Measurements from ENCODE around the gene GRIN2A. TPM values are rescaled to one million over a fixed set of nuclear protein-coding genes. Genes with fewer than 3 reads are reported as not detected.

Gene GRIN2A
- total and polyA plus RNA-seq, 5 donors = 2.1 to 7.6 (median 4.5) TPM

DNA sequence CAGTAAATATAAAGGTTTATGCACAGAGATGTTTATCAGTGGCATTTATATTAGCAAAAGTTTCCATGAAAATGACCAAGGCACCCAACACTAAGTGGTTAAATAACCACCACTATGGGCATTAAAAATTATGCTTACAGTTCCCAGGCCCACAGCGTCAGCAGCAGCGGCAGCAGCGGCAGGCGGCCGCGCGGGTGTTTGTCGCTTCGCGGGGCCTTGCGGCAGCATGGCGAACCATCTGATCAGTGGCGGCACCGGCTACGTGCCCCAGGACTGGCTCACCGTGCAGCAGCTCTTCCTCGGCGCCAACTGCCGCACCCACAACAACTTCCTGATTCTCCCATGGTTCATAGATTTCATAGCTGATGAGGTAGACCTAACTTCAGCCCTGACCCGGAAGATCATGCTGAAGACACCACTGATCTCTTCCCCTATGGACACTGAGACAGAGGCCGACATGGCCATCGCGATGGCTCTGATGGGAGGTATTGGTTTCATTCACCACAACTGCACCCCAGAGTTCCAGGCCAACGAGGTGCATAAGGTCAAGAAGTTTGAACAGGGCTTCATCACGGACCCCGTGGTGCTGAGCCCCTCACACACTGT lies 71.0 kb downstream of the GRIN2A start:
- ATAC-seq (no peak), DNase-seq (no peak)
- Histone ChIP-seq H3K4me3 (ENCODE audit: low read length) (no peak overlapping the region), H3K27ac (ENCODE audit: low read length) (no peak overlapping the region), H3K27me3 (ENCODE audit: control insufficient read depth, insufficient read depth) (no peaks in the 10 kb centered on the region), H3K9me3 (ENCODE audit: control insufficient read depth, low read length) (no peaks in the 10 kb centered on the region), H3K4me1 (ENCODE audit: control insufficient read depth, insufficient read depth, low read length) (no peaks in the 10 kb centered on the region)
- WGBS = 95% methylated on average over 26 of the region's 26 CpGs
- intact Hi-C loops (cut with DNase I) = no loop called here

- Histone ChIP-seq H3K4me3 (ENCODE audit: low read length) (no peak overlapping the region), H3K9me3 (ENCODE audit: control insufficient read depth, low read length) (no peaks in the 10 kb centered on the region), H3K27ac (ENCODE audit: low read length) (no peak overlapping the region), H3K4me1 (ENCODE audit: control insufficient read depth, insufficient read depth, low read length) (no peaks in the 10 kb centered on the region), H3K27me3 (ENCODE audit: control insufficient read depth, insufficient read depth) (no peaks in the 10 kb centered on the region)
- DNase-seq (no peak), ATAC-seq (no peak)
- WGBS = 30% methylated on average over 4 of the region's 4 CpGs
- intact Hi-C loops (cut with DNase I) = no loop called here
These were observed 71.7 kb downstream of the GRIN2A start for GRCh38 chr16:10110552-10110951.

GRCh38 chr16:10107081-10107480 lies 75.1 kb downstream of the GRIN2A start:
- no peaks in the 10 kb centered on the region for H3K9me3 ChIP-seq (ENCODE audit: control insufficient read depth, low read length)
- H3K27ac ChIP-seq (ENCODE audit: low read length) = no peak overlapping the region
- ATAC-seq = no peak
- WGBS = 86% methylated on average over 1 of the region's 1 CpG
- H3K27me3 ChIP-seq (ENCODE audit: control insufficient read depth, insufficient read depth) = no peaks in the 10 kb centered on the region
- no peak for DNase-seq
- intact Hi-C loops (cut with DNase I) = no loop called here
- no peak overlapping the region for H3K4me3 ChIP-seq (ENCODE audit: low read length)
- no peaks in the 10 kb centered on the region for H3K4me1 ChIP-seq (ENCODE audit: control insufficient read depth, insufficient read depth, low read length)

DNA sequence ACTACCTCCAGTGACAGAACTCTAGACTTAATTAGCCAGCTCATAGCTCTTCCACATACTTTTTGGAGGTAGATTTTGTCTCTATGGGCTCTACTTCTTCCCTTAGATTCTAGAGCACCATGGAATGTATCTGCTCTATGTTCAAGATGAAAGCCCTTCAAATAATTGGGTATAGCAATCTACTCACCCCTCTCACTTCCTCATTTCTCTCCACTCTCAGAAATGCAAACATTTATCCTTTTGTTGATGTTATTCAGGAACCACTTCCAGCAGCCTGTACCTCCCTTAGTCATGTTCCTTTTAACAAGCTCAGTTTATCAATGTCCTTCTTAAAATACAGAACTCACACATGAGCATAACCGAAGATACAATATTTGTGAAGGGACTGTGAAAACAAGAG lies 78.5 kb downstream of the GRIN2A start:
- intact Hi-C loops (cut with DNase I) = no loop called here
- Histone ChIP-seq H3K4me3 (ENCODE audit: low read length) (no peak overlapping the region), H3K27ac (ENCODE audit: low read length) (no peak overlapping the region), H3K4me1 (ENCODE audit: control insufficient read depth, insufficient read depth, low read length) (no peaks in the 10 kb centered on the region), H3K9me3 (ENCODE audit: control insufficient read depth, low read length) (no peaks in the 10 kb centered on the region), H3K27me3 (ENCODE audit: control insufficient read depth, insufficient read depth) (no peaks in the 10 kb centered on the region)
- no peak for ATAC-seq
- DNase-seq = no peak
- WGBS = 84% methylated on average over 1 of the region's 1 CpG

DNA sequence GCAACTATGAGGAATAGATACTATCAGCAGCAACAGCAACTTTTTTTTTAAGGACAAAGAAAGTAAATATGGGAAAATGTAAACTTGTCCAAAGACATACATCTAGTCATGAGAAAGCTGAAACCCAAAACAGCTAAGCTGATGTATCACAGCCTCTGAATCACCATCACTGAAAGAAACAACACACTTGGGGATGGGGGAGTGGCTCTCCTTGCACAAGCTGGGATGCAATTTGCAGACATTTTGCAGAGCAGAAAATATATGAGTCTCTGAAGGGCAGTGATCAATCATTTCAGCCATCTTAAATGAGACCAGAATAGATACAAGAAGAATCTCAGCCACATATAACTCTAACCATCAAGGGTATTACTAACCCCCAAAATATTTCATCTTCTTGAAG lies 79.1 kb downstream of the GRIN2A start:
- DNase-seq = no peak
- Histone ChIP-seq H3K9me3 (ENCODE audit: control insufficient read depth, low read length) (no peaks in the 10 kb centered on the region), H3K27ac (ENCODE audit: low read length) (no peak overlapping the region), H3K4me3 (ENCODE audit: low read length) (no peak overlapping the region), H3K4me1 (ENCODE audit: control insufficient read depth, insufficient read depth, low read length) (no peaks in the 10 kb centered on the region), H3K27me3 (ENCODE audit: control insufficient read depth, insufficient read depth) (no peaks in the 10 kb centered on the region)
- intact Hi-C loops (cut with DNase I) = no loop called here
- no peak for ATAC-seq

GRCh38 chr16:10100829-10101228 lies 81.4 kb downstream of the GRIN2A start:
- WGBS = 65% methylated on average over 4 of the region's 4 CpGs
- H3K27me3 ChIP-seq (ENCODE audit: control insufficient read depth, insufficient read depth) = no peaks in the 10 kb centered on the region
- H3K27ac ChIP-seq (ENCODE audit: low read length) = no peak overlapping the region
- DNase-seq (no peak), ATAC-seq (no peak)
- H3K4me1 ChIP-seq (ENCODE audit: control insufficient read depth, insufficient read depth, low read length) = no peaks in the 10 kb centered on the region
- intact Hi-C loops (cut with DNase I) = no loop called here
- no peak overlapping the region for H3K4me3 ChIP-seq (ENCODE audit: low read length)
- no peaks in the 10 kb centered on the region for H3K9me3 ChIP-seq (ENCODE audit: control insufficient read depth, low read length)

DNA sequence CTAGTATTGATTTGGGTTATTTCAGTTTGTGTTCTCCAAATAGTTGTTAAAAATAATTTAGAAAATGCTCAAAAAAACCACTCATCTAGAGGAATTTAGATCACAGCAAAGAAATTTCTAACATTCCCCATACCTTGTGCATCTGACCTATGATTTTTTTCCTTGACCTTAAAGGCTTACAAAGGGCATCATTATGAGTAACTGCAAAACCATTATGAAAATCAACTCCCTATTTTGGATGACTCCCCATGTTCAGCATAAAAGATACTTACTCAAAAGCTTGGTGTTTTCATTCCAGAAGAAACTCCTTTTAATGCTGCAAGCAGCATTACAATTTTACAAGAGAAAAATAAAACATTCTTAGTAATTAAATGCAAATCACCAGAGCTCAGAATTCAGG lies 83.2 kb downstream of the GRIN2A start:
- Histone ChIP-seq H3K4me1 (ENCODE audit: control insufficient read depth, insufficient read depth, low read length) (no peaks in the 10 kb centered on the region), H3K4me3 (ENCODE audit: low read length) (no peak overlapping the region), H3K9me3 (ENCODE audit: control insufficient read depth, low read length) (no peaks in the 10 kb centered on the region), H3K27me3 (ENCODE audit: control insufficient read depth, insufficient read depth) (no peaks in the 10 kb centered on the region), H3K27ac (ENCODE audit: low read length) (no peak overlapping the region)
- DNase-seq (no peak), ATAC-seq (no peak)
- intact Hi-C loops (cut with DNase I) = no loop called here

DNA sequence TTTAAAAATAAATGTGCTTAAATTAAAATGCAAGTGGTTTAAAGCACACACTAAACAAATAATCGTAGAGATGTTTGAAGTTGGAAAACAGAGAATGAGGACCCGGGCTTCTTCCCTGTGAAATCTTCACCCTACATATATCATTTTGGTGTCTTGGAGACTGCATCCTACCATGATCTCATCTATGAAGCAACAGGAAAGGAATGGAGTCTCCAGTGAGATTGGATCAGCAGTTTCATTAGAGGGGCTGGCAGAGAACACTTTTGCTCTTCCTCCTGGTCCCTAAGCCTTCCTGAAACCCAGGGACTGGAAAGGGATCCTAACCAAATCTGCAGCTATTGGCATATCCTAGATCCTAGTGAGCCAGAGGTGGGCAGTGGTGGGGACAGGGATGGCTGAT lies 85.0 kb downstream of the GRIN2A start:
- DNase-seq (no peak), ATAC-seq (no peak)
- WGBS = 60% methylated on average over 2 of the region's 2 CpGs
- H3K27me3 ChIP-seq (ENCODE audit: control insufficient read depth, insufficient read depth) = no peaks in the 10 kb centered on the region
- no peaks in the 10 kb centered on the region for H3K9me3 ChIP-seq (ENCODE audit: control insufficient read depth, low read length)
- H3K4me1 ChIP-seq (ENCODE audit: control insufficient read depth, insufficient read depth, low read length) = no peaks in the 10 kb centered on the region
- H3K27ac ChIP-seq (ENCODE audit: low read length) = no peak overlapping the region
- no peak overlapping the region for H3K4me3 ChIP-seq (ENCODE audit: low read length)
- intact Hi-C loops (cut with DNase I) = no loop called here

- DNase-seq (no peak), ATAC-seq (no peak)
- intact Hi-C loops (cut with DNase I) = no loop called here
- no peaks in the 10 kb centered on the region for H3K27me3 ChIP-seq (ENCODE audit: control insufficient read depth, insufficient read depth)
- no peak overlapping the region for H3K27ac ChIP-seq (ENCODE audit: low read length)
- H3K4me1 ChIP-seq (ENCODE audit: control insufficient read depth, insufficient read depth, low read length) = no peaks in the 10 kb centered on the region
- no peaks in the 10 kb centered on the region for H3K9me3 ChIP-seq (ENCODE audit: control insufficient read depth, low read length)
- WGBS = 69% methylated on average over 8 of the region's 8 CpGs
- no peak overlapping the region for H3K4me3 ChIP-seq (ENCODE audit: low read length)
These were observed 88.7 kb downstream of the GRIN2A start for GRCh38 chr16:10093576-10093975.

DNA sequence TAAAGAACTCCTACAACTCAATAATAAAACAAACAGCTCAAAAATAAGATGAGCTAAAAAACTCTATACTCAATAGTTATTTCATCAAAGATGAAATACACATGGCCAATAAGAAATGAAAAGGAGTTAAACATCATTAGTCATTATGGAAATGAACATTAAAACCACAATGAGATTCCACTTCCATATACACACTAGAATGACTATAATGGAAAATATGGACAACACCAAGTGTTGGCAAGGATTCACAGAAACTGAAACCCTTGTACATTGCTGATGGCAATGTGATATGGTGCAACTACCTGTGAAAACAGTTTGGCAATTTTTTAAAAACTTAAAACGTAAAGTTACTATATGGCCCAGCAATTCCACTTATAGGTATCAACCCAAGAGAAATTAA lies 91.4 kb downstream of the GRIN2A start:
- DNase-seq (no peak), ATAC-seq (no peak)
- peaks cover 4% of the 10 kb centered on the region for H3K4me1 ChIP-seq (ENCODE audit: control insufficient read depth, insufficient read depth, low read length)
- H3K27me3 ChIP-seq (ENCODE audit: control insufficient read depth, insufficient read depth) = no peaks in the 10 kb centered on the region
- WGBS = 92% methylated on average over 1 of the region's 1 CpG
- H3K4me3 ChIP-seq (ENCODE audit: low read length) = no peak overlapping the region
- intact Hi-C loops (cut with DNase I) = no loop called here
- H3K9me3 ChIP-seq (ENCODE audit: control insufficient read depth, low read length) = no peaks in the 10 kb centered on the region
- no peak overlapping the region for H3K27ac ChIP-seq (ENCODE audit: low read length)

- DNase-seq = peak in 1 of 3 donors; percentile 45
- ATAC-seq = peak; percentile 52 to 73
- no peak overlapping the region for H3K4me3 ChIP-seq (ENCODE audit: low read length)
- H3K9me3 ChIP-seq (ENCODE audit: control insufficient read depth, low read length) = no peaks in the 10 kb centered on the region
- WGBS = 17% methylated on average over 7 of the region's 7 CpGs
- intact Hi-C loops (cut with DNase I) = no loop called here
- H3K27me3 ChIP-seq (ENCODE audit: control insufficient read depth, insufficient read depth) = no peaks in the 10 kb centered on the region
- peak overlapping the region; percentile 65 for H3K27ac ChIP-seq (ENCODE audit: low read length)
- H3K4me1 ChIP-seq (ENCODE audit: control insufficient read depth, insufficient read depth, low read length) = peaks cover 4% of the 10 kb centered on the region
These were observed 93.8 kb downstream of the GRIN2A start for GRCh38 chr16:10088380-10088793.

DNA sequence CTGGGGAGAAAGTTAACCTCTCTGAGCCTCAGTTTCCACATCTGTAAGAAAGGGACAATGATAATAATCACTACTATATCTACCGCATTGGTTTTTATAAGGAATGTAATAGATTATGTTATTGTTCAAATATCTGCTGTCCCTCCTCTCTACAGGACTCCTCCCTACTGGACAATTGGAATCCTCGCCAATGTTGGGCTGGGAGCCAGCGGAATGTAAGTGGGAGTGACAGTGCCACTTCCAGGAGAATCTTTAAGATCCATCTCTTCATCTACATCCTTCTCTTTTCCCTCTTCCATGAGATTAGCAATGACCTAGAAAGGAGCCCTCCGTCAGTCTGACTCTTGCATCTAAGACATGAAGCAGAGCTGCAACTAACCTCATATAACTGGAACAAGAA lies 95.1 kb downstream of the GRIN2A start:
- Histone ChIP-seq H3K9me3 (ENCODE audit: control insufficient read depth, low read length) (no peaks in the 10 kb centered on the region), H3K4me1 (ENCODE audit: control insufficient read depth, insufficient read depth, low read length) (peaks cover 4% of the 10 kb centered on the region), H3K27ac (ENCODE audit: low read length) (no peak overlapping the region), H3K4me3 (ENCODE audit: low read length) (no peak overlapping the region), H3K27me3 (ENCODE audit: control insufficient read depth, insufficient read depth) (no peaks in the 10 kb centered on the region)
- intact Hi-C loops (cut with DNase I) = no loop called here
- 80% methylated on average over 4 of the region's 4 CpGs for WGBS
- DNase-seq (no peak), ATAC-seq (no peak)

Measured in right cardiac atrium (tissue), 5 donors.